Measurements from ENCODE around the gene COL7A1. TPM values are rescaled to one million over a fixed set of nuclear protein-coding genes. Genes with fewer than 3 reads are reported as not detected.

Gene COL7A1
- total RNA-seq, 1 donor from 2014 or later, result 28.7 TPM

GRCh38 chr3:48592519-48593087 is 2.5 kb downstream of the COL7A1 start:
- Mint-ChIP-seq H3K4me1 (ENCODE audit: low read depth, unreplicated experiment) (peaks cover 24% of the 10 kb centered on the region), H3K27ac (ENCODE audit: unreplicated experiment) (no peak overlapping the region), H3K27me3 (ENCODE audit: low read depth, unreplicated experiment) (peaks cover 14% of the 10 kb centered on the region), H3K36me3 (ENCODE audit: low read depth, unreplicated experiment) (peaks cover 33% of the 10 kb centered on the region), H3K9me3 (ENCODE audit: unreplicated experiment) (peaks cover 2% of the 10 kb centered on the region), H3K4me3 (ENCODE audit: unreplicated experiment) (no peak overlapping the region)
- Histone ChIP-seq H3K9ac (ENCODE audit: low read length) (no peak overlapping the region), H3K27me3 (ENCODE audit: insufficient read depth, low read length) (no peaks in the 10 kb centered on the region), H3K27ac (ENCODE audit: low read depth, low read length) (no peak overlapping the region), H2AFZ (ENCODE audit: low read depth, low read length) (no peak overlapping the region), H3K9me3 (ENCODE audit: insufficient read depth, low read depth, low read length) (no peaks in the 10 kb centered on the region), H3K4me3 (ENCODE audit: insufficient read depth, low read depth, low read length) (no peak overlapping the region), H3K4me1 (ENCODE audit: insufficient read depth, low read length) (peaks cover 49% of the 10 kb centered on the region), H4K20me1 (ENCODE audit: insufficient read depth, low read length) (peaks cover 51% of the 10 kb centered on the region), H3K4me2 (ENCODE audit: low read length) (peak overlapping the region; percentile 89), H3K79me2 (ENCODE audit: insufficient read depth, low read length) (peaks cover 54% of the 10 kb centered on the region), H3K36me3 (ENCODE audit: insufficient read depth, low read length) (peaks cover 2% of the 10 kb centered on the region)
- no peak for DNase-seq (ENCODE audit: low read depth)
- no peak for TF ChIP-seq CTCF (IDR thresholded peaks at IDR 0.05; ENCODE audit: insufficient read depth, low read depth, low read length)
- no peak for TF ChIP-seq EZH2 (IDR thresholded peaks at IDR 0.05; ENCODE audit: insufficient read depth, low read length)
- FAIRE-seq, result no peak

- Histone ChIP-seq H3K27ac (ENCODE audit: low read depth, low read length) (no peak overlapping the region), H3K4me1 (ENCODE audit: insufficient read depth, low read length) (peaks cover 43% of the 10 kb centered on the region), H2AFZ (ENCODE audit: low read depth, low read length) (no peak overlapping the region), H3K27me3 (ENCODE audit: insufficient read depth, low read length) (no peaks in the 10 kb centered on the region), H3K9me3 (ENCODE audit: insufficient read depth, low read depth, low read length) (no peaks in the 10 kb centered on the region), H3K79me2 (ENCODE audit: insufficient read depth, low read length) (peaks cover 54% of the 10 kb centered on the region), H3K4me3 (ENCODE audit: insufficient read depth, low read depth, low read length) (no peak overlapping the region), H3K4me2 (ENCODE audit: low read length) (peak overlapping the region; percentile 89), H3K36me3 (ENCODE audit: insufficient read depth, low read length) (peaks cover 2% of the 10 kb centered on the region), H3K9ac (ENCODE audit: low read length) (no peak overlapping the region), H4K20me1 (ENCODE audit: insufficient read depth, low read length) (peaks cover 57% of the 10 kb centered on the region)
- Mint-ChIP-seq H3K9me3 (ENCODE audit: unreplicated experiment) (peaks cover 2% of the 10 kb centered on the region), H3K4me1 (ENCODE audit: low read depth, unreplicated experiment) (peaks cover 18% of the 10 kb centered on the region), H3K27ac (ENCODE audit: unreplicated experiment) (no peak overlapping the region), H3K27me3 (ENCODE audit: low read depth, unreplicated experiment) (peaks cover 14% of the 10 kb centered on the region), H3K36me3 (ENCODE audit: low read depth, unreplicated experiment) (peaks cover 30% of the 10 kb centered on the region), H3K4me3 (ENCODE audit: unreplicated experiment) (no peak overlapping the region)
- DNase-seq (ENCODE audit: low read depth) (no peak), FAIRE-seq (no peak)
- TF ChIP-seq EZH2 (IDR thresholded peaks at IDR 0.05; ENCODE audit: insufficient read depth, low read length) (no peak), CTCF (IDR thresholded peaks at IDR 0.05; ENCODE audit: insufficient read depth, low read depth, low read length) (no peak)
Measured at GRCh38 chr3:48591886-48592518, 3.1 kb downstream of the COL7A1 start.

- H3K27me3 Mint-ChIP-seq (ENCODE audit: low read depth, unreplicated experiment), result peaks cover 14% of the 10 kb centered on the region
- TF ChIP-seq CTCF (IDR thresholded peaks at IDR 0.05; ENCODE audit: insufficient read depth, low read depth, low read length) (no peak), EZH2 (IDR thresholded peaks at IDR 0.05; ENCODE audit: insufficient read depth, low read length) (no peak)
- Histone ChIP-seq H2AFZ (ENCODE audit: low read depth, low read length) (no peak overlapping the region), H4K20me1 (ENCODE audit: insufficient read depth, low read length) (peaks cover 63% of the 10 kb centered on the region), H3K4me1 (ENCODE audit: insufficient read depth, low read length) (peaks cover 38% of the 10 kb centered on the region), H3K27me3 (ENCODE audit: insufficient read depth, low read length) (no peaks in the 10 kb centered on the region), H3K79me2 (ENCODE audit: insufficient read depth, low read length) (peaks cover 54% of the 10 kb centered on the region), H3K4me2 (ENCODE audit: low read length) (no peak overlapping the region), H3K36me3 (ENCODE audit: insufficient read depth, low read length) (peaks cover 2% of the 10 kb centered on the region), H3K9ac (ENCODE audit: low read length) (no peak overlapping the region), H3K9me3 (ENCODE audit: insufficient read depth, low read depth, low read length) (no peaks in the 10 kb centered on the region), H3K27ac (ENCODE audit: low read depth, low read length) (no peak overlapping the region), H3K4me3 (ENCODE audit: insufficient read depth, low read depth, low read length) (no peak overlapping the region)
- peaks cover 33% of the 10 kb centered on the region for H3K36me3 Mint-ChIP-seq (ENCODE audit: low read depth, unreplicated experiment)
- H3K4me1 Mint-ChIP-seq (ENCODE audit: low read depth, unreplicated experiment), result peaks cover 13% of the 10 kb centered on the region
- FAIRE-seq (no peak), DNase-seq (ENCODE audit: low read depth) (no peak)
- H3K4me3 Mint-ChIP-seq (ENCODE audit: unreplicated experiment), result no peak overlapping the region
- no peak overlapping the region for H3K27ac Mint-ChIP-seq (ENCODE audit: unreplicated experiment)
- H3K9me3 Mint-ChIP-seq (ENCODE audit: unreplicated experiment), result peaks cover 2% of the 10 kb centered on the region
Measured at GRCh38 chr3:48591436-48591835, 3.7 kb downstream of the COL7A1 start.
